HG03039 (cell line): ENCODE measurements around the gene MRPS23.

Experiments used
- ATAC-seq: cut with Tn5 transposase; IDR thresholded peaks from one replicate; pipeline ENCODE4 v1.9.1; 2021; ENCODE audit warnings: mild to moderate bottlenecking, moderate library complexity; ENCODE audit not compliant: unreplicated experiment

MRPS23 gene

GRCh38 chr17:57849874-57850754 is at the start of gene MRPS23:
Gene MRPS23 (minus strand): TSS chr17:57850044. CDS start chr17:57850010, 34 bp downstream.
- ATAC-seq, result peak; percentile 94

DNA sequence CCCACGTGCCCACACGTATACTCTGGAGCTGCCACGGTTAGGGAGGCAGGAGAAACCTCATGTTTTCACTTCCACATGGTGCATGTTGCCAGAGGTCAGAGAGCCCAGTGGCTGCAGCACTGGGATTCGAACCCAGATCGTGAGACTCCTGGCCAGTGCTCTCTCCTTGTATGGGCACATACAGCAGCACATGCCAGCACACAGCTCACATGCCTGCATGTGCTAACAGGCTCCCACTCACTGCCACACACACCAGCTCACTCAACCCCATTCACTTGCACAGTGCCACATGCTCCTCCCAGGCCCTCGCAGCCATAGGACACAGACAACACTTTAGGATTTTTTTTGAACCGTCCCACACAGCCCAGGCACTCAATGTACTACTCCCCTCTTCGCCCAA is 49.5 kb upstream of the MRPS23 start:
- no peak for ATAC-seq

DNA sequence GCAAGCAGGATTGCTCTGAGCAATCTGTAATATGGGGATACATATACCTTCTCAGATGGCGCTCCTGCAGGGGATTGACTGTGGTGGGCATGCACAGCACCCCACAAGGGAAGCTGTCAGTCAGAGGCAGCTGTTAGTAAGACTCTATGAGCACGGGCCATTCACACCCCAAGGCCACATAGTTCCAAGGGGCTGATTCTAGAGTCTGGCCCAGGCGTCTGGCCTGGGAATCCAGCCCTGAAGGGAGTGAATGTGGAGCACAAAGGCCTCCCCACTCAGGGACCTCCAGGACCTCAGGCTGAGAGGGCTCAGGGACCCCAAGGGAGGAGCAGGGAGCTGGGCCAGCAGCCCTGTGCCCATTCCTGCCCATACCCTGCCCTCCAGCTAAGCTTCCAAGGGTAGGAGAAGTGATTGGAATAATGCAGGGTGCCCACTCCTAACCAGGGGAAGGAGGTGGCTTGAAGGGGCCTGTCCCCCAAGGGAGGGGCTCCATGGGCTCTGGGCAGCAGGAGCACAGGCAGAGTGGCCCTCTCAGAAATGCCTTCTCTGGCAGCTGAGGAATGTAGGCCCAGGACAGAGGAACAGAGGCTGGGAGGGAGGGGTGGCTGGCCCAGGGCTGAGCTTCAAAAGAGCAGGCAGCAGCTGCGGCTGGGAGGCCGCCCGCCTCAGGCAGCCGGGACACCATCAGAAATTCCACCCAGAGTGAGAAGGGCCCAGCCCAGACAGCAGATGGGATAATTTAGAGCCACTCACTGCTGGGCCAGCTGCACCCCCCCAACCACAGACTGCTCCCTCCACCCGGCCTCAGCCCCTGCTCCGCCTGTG is 48.9 kb upstream of the MRPS23 start:
- ATAC-seq, result no peak

GRCh38 chr17:57895382-57896060 is 45.7 kb upstream of the MRPS23 start:
- no peak for ATAC-seq

DNA sequence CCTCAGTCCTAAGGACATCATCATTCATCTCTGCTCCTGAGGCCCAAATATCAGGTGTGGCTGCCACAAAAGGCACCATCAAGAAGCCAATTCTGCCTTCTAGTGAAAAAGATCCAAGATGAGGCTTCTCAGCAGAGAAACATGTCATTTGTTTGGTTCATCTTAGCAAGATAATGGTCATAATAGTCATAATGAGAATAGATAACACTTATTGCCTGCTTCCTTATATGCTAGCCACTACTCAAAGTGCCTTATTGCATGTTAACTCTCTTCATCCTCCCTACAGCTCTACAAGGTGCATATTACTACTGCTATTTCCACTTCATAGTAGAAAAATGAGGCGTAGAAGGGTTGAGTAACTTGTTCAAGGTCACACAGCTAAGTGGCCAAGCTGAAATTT is 45.0 kb upstream of the MRPS23 start:
- ATAC-seq, result no peak

GRCh38 chr17:57892820-57893595 is 43.2 kb upstream of the MRPS23 start:
- ATAC-seq, result no peak

GRCh38 chr17:57892146-57892819 is 42.4 kb upstream of the MRPS23 start:
- ATAC-seq, result no peak

- no peak for ATAC-seq
Measured at GRCh38 chr17:57890857-57891232, 41.0 kb upstream of the MRPS23 start.

DNA sequence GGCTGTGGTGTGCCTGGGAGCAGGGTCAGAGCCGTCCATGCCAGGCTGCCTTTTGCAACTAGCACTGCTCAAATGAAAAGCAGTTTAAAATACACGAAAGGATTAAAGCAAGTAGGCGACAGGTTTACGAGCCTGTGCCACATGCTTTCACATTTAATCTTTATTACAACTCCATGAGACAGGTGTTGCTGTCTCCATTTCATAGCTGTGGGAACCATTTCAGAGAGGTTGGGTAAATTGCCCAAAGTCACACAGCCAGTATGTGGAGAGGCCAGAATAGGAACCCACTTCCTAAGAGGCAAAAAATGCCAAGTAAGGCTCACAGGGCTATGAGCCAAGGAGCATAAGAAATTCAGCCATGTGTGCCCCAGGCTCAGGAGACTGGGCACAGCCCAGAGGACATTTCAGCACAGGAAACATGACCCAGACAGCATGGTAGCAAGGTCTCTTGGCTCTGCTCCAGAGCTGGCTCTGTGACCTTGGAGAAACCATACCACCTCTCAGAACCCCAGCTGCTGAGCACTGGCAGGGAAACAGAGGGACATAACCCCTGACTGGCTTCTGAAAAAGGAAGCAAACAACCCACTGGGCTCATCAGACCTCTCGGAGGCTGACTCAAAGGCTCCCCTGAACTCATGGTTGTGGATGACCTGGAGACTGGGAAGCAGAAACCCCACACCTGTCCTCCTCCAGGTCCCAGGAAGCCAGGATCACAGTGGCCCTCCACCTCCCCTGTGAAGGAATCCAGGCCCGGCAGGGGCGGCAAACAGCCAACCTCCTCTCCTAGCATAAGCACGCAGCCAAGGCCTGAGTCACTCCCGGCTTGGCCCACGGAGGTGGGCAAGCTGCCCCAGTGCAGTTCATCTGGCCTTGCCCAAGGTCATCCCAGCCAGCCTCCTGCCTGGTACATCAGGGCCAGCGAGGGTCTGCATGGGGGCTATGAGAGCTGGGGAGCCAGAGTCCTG is 40.3 kb upstream of the MRPS23 start:
- no peak for ATAC-seq

DNA sequence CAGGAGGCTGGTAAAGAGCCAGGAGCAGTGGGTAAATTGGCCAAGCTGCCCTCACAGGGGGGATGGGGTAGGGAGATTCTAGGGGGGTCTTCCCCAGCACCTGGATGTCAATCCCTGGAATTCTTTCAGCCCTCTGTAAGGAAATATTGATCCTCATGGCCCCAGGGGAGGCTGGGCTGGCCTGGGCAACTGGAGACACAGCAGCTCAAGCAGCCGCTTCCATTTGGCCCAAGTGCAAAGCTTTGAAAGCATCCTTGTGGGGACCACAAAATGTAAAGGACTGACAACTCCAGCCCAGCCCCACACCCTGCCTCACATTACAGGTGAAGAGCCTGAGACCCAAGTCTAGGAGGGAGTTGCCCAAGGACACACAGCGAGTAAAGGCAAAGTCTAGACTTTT is 39.4 kb upstream of the MRPS23 start:
- no peak for ATAC-seq

DNA sequence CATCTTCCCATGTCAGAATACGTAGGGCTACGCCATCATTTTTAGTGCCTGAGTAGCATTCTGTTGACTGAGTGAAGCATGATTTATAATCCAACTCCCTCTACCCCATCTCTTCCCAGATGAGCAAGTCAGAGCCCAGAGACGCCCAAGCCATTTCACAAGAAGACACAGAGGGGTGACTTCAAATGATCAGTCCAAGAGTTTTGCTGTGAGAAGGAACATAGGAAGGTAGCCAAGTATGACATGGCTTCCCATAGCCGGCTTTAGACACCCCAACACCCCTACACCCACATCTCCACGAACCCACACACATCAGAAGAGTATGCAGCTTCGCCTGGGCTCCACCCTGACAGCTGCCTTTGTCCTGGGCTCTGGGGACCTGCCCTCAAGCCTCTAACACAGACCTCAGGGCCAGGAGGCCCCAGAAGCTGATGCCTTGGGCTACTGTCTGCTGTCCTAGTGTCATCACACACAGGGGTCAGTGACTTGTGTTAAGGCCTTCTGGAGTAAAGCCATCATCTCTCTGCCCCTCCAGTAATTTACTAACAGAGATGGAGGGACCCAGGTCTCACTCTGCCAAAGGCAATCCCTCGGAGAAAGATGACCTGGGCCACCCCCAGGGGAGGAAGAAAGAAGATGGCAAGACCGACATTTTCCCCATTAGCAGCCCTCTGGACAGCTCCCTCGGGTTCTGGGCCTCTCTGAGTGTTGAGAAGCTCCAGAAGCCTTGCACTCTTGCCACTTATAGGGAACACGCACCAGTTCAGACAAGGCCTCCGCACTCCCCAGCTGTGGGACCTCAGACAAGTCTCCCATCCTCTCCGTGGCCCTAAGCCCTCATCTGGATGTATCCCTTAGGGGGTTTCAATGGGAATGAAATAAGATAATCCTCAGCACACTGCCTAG is 38.7 kb upstream of the MRPS23 start:
- no peak for ATAC-seq

DNA sequence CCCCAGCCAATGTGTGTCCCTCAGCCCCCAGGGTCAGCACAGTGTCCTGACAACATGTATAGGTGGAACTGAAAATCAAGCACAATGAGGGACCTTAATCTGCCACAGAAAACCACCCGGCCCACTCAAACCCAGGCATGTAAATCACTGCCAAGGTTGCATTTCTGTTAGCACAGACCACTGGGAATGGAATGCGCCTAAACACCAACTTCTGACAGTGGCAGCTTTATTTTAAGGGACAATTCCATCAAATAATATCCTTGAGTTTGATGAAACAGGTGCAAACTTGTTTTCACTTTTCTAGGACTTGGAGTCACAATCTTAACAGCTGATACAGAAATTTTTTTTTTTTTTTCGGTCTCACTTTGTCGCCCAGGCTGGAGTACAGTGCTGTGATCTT is 37.3 kb upstream of the MRPS23 start:
- no peak for ATAC-seq

GRCh38 chr17:57886020-57886419 is 36.2 kb upstream of the MRPS23 start:
- no peak for ATAC-seq

DNA sequence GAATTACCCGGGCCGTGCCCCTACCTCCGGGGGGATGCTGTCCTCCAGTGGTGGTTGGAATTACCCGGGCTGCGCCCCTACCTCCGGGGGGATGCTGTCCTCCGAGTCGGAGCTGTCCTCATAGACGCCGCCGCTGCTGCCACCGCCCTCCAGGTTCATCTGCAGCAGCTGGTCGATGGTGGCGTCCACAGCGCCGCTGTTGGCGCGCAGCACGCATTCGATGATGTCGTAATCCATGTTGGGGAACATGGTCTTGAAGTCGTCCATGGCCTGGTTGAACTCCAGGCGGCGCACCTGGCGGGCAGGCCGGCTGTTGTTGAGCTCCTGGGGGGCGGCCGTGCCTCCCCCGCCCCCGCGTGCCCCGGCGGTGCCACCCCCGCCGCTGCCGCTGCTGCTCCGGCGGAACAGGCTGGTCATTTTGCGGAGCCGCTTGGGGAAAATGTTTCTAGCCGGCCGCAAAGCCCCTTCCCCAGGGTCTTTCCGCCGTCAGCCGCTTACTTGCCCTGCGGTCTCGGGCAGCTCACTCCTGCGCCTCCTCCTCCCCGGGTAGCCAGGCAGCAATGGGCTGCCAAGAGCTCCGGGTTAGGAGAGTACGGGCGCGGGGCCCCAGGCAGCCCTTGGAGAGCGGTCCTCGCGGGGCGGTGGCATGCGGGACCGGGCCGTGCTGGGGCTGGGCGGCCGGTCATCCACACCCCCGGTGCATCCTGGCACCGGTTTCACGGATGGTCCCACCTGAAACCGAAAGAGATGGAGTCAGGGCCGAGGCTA is 35.5 kb upstream of the MRPS23 start:
- ATAC-seq, result no peak

- ATAC-seq, result no peak
Measured at GRCh38 chr17:57881783-57882351, 32.0 kb upstream of the MRPS23 start.

DNA sequence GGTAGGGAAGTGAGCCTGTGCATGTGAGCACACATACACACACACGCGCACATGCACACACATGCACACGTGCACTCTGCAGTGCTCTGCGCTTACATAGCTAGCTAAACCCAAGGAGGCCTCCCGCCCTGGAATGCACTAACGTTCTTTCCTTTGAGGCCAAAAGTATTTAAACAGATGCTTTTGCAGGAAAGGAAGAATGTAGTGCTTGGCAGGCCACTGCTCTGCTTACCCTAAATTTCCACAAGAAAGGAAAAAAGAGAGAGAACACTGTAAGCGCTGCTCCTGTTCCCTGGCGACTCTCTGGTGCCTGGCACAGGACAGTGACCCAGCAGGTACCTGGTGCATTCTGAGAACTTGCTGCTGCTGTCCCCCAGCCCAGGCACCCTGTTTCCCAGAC is 31.3 kb upstream of the MRPS23 start:
- ATAC-seq, result no peak

DNA sequence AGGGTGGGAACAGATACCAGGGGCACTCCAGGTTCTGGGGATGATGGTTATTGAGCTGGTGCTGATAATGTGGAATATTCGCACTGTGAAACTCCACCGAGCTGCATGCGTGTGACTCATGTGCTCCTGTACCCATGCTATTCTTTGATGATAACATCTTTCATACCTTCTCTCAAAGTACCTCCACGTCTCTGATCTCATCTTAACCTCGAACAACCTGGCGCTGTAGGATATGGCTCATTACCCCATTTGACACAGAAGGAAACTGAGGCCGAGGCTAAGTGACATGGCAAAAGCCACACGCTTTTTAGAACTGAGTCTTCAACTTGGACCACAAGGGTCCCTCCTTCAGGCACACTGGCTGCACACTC is 30.2 kb upstream of the MRPS23 start:
- no peak for ATAC-seq
